Kidney (tissue), 14 donors: ENCODE results near the gene KCNA2. TPM values are rescaled to one million over a fixed set of nuclear protein-coding genes. Genes with fewer than 3 reads are reported as not detected.

ENCODE experiments used
- DNase-seq, 5 donors: peaks; one replicate each; pipeline ENCODE4 v3.0.0-alpha.2; 2013 to 2020
- FAIRE-seq: peaks from 2 replicates; lab custom pipeline; 2012; peaks lifted over from hg19 to GRCh38; lab: Jason Lieb, UNC
- H3K27ac ChIP-seq, 2 donors: one replicate each; pipeline ENCODE4 v1.7.0; 2013; ENCODE audit warnings: low read depth in 2 of 2, low read length in 2 of 2, inconsistent platforms in 1 of 2
- H3K27me3 ChIP-seq: one replicate; pipeline ENCODE4 v1.7.1; 2013; ENCODE audit warnings: low read length, inconsistent platforms; ENCODE audit not compliant: control insufficient read depth, insufficient read depth
- H3K36me3 ChIP-seq, 3 donors: one replicate each; pipeline versions ENCODE4 v1.7.0 to v1.7.1; 2013; ENCODE audit warnings: low read length in 3 of 3, control low read depth in 1 of 3, inconsistent platforms in 1 of 3; ENCODE audit not compliant: insufficient read depth in 3 of 3, control insufficient read depth in 2 of 3
- H3K4me1 ChIP-seq, 3 donors: one replicate each; pipeline versions ENCODE4 v1.7.0 to v1.7.1; 2013; ENCODE audit warnings: low read length in 3 of 3, inconsistent platforms in 1 of 3, low read depth in 1 of 3; ENCODE audit not compliant: control insufficient read depth in 2 of 3, insufficient read depth in 2 of 3
- H3K4me3 ChIP-seq, 3 donors: one replicate each; pipeline versions ENCODE4 v1.7.0 to v1.8.1; 2013; ENCODE audit warnings: low read length in 3 of 3, control low read depth in 1 of 3, inconsistent platforms in 1 of 3
- H3K9ac ChIP-seq, 3 donors: one replicate each; pipeline versions ENCODE4 v1.7.0 to v1.7.1; 2013; ENCODE audit warnings: low read length in 3 of 3, control low read depth in 1 of 3, inconsistent platforms in 1 of 3
- H3K9me3 ChIP-seq, 3 donors: one replicate each; pipeline versions ENCODE4 v1.7.0 to v1.7.1; 2013; ENCODE audit warnings: low read length in 3 of 3, control low read depth in 1 of 3, inconsistent platforms in 1 of 3; ENCODE audit not compliant: control insufficient read depth in 2 of 3, insufficient read depth in 1 of 3
- intact Hi-C: fragments of 100-400 bp; cut with DNase I; formaldehyde crosslinking; loops from one replicate; pipeline ENCODE4 v1.11.1; 2022
- polyA plus RNA-seq: library from polyadenylated mRNA; stranded (reverse); fragments of 350-450 nt; fragmentation: Illumina TruSeq; extraction: RNeasy Lipid Tissue Mini Kit (QIAGEN cat#74804); gene quantifications from one replicate; pipeline ENCODE4 v1.2.3, GENCODE V29; 2014; ENCODE audit warnings: low read depth, low replicate concordance; ENCODE audit not compliant: insufficient read depth
- total RNA-seq: library from RNA; stranded (reverse); fragmentation: NEBNext Ultra II Directional; extraction: Animal tissue kit (Norgen Biotek cat#: 25700); gene quantifications from one replicate; pipeline ENCODE4 v1.2.1, GENCODE V29; 2021
- TF ChIP-seq, protein P1 (sequence below): IDR thresholded peaks from 3 replicates; pipeline ENCODE4 v1.5.1; 2012; ENCODE audit warnings: mild to moderate bottlenecking, moderate library complexity, borderline replicate concordance; ENCODE audit not compliant: insufficient read depth; ENCODE audit errors: extremely low read depth
- donor health status: control.
- donor health status: control.
- donor health status: control.
- donor health status: control.
- donor health status: control.
- donor health status: DM: yes; HTN: yes; CAD: no.
- donor health status: Normal renal cell carcinoma (clear cell type).

The KCNA2 gene
- total and polyA plus RNA-seq, 2 donors from 2014 or later: 0.09 to 1.3 TPM

DNA sequence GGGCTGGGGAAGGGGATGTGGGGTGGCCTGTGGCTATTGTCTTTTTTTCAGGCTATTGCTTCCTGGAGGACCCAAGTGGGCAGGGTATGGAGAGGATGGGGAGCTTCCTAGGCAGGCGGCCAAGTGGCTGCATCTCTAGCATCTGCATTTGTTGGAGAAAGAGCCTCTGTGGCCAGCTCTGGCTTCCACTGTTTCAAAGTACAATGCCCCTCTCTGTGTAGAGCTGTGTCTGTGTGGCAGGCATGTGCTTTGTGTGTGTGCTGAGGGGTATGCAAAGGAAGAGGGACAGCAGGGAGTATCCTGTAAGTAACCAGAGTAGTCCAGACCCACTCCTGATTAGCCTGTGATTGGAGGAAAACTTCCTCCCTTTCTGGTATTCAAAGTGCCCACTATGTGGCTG, 40.6 kb downstream of the KCNA2 start:
- TF ChIP-seq, protein P1, sequence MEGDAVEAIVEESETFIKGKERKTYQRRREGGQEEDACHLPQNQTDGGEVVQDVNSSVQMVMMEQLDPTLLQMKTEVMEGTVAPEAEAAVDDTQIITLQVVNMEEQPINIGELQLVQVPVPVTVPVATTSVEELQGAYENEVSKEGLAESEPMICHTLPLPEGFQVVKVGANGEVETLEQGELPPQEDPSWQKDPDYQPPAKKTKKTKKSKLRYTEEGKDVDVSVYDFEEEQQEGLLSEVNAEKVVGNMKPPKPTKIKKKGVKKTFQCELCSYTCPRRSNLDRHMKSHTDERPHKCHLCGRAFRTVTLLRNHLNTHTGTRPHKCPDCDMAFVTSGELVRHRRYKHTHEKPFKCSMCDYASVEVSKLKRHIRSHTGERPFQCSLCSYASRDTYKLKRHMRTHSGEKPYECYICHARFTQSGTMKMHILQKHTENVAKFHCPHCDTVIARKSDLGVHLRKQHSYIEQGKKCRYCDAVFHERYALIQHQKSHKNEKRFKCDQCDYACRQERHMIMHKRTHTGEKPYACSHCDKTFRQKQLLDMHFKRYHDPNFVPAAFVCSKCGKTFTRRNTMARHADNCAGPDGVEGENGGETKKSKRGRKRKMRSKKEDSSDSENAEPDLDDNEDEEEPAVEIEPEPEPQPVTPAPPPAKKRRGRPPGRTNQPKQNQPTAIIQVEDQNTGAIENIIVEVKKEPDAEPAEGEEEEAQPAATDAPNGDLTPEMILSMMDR: no peak
- FAIRE-seq (no peak), DNase-seq (no peak)
- Histone ChIP-seq H3K27me3 (no peaks in the 10 kb centered on the region), H3K36me3 (no peaks in the 10 kb centered on the region), H3K9me3 (no peaks in the 10 kb centered on the region), H3K27ac (no peak overlapping the region), H3K4me3 (no peak overlapping the region), H3K4me1 (no peaks in the 10 kb centered on the region), H3K9ac (no peak overlapping the region)
- intact Hi-C loops: no loop called here

DNA sequence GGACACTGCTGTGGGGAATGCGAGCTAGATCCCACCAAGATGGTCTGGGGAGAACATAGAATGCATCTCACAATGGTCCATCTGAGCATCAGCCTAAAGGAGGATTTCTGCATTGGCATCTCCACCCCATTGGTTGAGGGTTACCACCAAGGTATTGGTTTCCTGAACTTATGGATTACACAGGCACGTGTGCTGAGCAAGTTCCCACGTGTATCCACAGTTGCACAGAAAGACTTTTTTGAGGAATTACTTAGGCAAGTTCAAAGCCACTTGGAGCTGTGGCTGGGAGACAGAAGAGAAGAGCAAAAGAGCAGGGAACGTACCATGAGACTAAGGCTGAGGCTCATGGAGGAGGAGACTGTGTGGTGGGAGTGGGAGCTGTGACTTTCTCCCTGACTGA, 43.1 kb downstream of the KCNA2 start:
- DNase-seq (no peak), FAIRE-seq (no peak)
- H3K36me3 ChIP-seq: no peaks in the 10 kb centered on the region
- no peak overlapping the region for H3K27ac ChIP-seq
- no peaks in the 10 kb centered on the region for H3K27me3 ChIP-seq
- H3K4me3 ChIP-seq: no peak overlapping the region
- intact Hi-C loops: no loop called here
- no peak overlapping the region for H3K9ac ChIP-seq
- no peaks in the 10 kb centered on the region for H3K4me1 ChIP-seq
- no peaks in the 10 kb centered on the region for H3K9me3 ChIP-seq
- TF ChIP-seq, protein P1: no peak

DNA sequence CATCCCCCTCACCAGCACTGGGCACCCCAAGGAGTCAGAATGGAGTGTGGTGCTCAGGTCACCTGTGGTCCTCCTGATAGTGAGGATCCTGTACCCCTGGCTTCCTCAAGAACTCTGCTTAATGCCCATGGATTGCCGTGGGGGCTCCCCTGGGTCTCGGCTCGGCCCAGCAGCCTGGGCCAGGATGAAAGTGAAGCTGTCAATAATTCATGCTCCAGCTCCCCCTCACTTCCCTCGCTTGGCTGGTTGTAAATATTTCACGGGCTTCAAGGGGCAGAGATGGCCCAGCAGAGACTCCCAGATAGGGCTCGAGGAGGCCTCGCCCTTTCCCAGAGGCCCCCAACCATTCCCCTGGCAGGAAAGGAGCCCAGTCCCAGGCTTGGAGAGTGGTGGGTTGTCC, 44.6 kb downstream of the KCNA2 start:
- no peak for FAIRE-seq

More for the DNA sequence above, 44.6 kb downstream of the KCNA2 start:
- intact Hi-C loops: no loop called here
- no peak overlapping the region for H3K9ac ChIP-seq
- no peak overlapping the region for H3K4me3 ChIP-seq
- TF ChIP-seq, protein P1: no peak
- peak in 3 of 5 donors; percentile 31 to 50 (median 46) for DNase-seq
- H3K36me3 ChIP-seq: no peaks in the 10 kb centered on the region
- H3K4me1 ChIP-seq: no peaks in the 10 kb centered on the region
- no peaks in the 10 kb centered on the region for H3K9me3 ChIP-seq
- no peaks in the 10 kb centered on the region for H3K27me3 ChIP-seq
- no peak overlapping the region for H3K27ac ChIP-seq
